GM12878 (cell line): Measurements from ENCODE around the gene LARP4B. TPM values are rescaled to one million over a fixed set of nuclear protein-coding genes. Genes with fewer than 3 reads are reported as not detected.

Experiments used
- ATAC-seq: fragments of 200-7000 bp; cut with Tn5 transposase; 3 replicates; pipeline ENCODE4 v1.9.1; 2020; ENCODE audit warnings: mild to moderate bottlenecking, moderate library complexity
- BruUV-seq: library from RNA; stranded (reverse); fragments of 400-500 nt; replicated peaks from 2 replicates; lab custom pipeline; 2021; lab: Mats Ljungman, UMichigan
- CTCF ChIA-PET: fragments of 300-600 bp; sonication (Branson Sonifier 250); formaldehyde crosslinking; extraction: SDS; loops from one replicate; lab custom pipeline; 2021; ENCODE audit warnings: inconsistent platforms; lab: Yijun Ruan, JAX
- POLR2A ChIA-PET: fragments of 350-600 bp; formaldehyde crosslinking; extraction: SDS; loops from one replicate; lab custom pipeline; 2021; ENCODE audit warnings: inconsistent platforms; lab: Charles Lee
- RAD21 ChIA-PET: fragments of 300-600 bp; sonication (Branson Sonifier 250); formaldehyde crosslinking; loops from one replicate; lab custom pipeline; 2023; ENCODE audit warnings: antibody characterized with exemption; ENCODE audit not compliant: unreplicated experiment; lab: Charles Lee
- SMC1A ChIA-PET: fragments of 300-600 bp; sonication (Branson Sonifier 250); formaldehyde crosslinking; loops from one replicate; lab custom pipeline; 2023; ENCODE audit not compliant: unreplicated experiment, uncharacterized antibody; lab: Charles Lee
- DNase-seq: peaks from one replicate; pipeline ENCODE4 v3.0.0-alpha.2; 2011; ENCODE audit warnings: low read depth, low spot score
- FAIRE-seq: peaks from 3 replicates; lab custom pipeline; 2011; peaks lifted over from hg19 to GRCh38; lab: Jason Lieb, UNC
- H2AFZ ChIP-seq: 2 replicates; pipeline ENCODE4 v1.6.0; 2011; ENCODE audit warnings: low read depth, low read length, control low read depth; ENCODE audit not compliant: control insufficient read depth
- H3K27ac ChIP-seq: 2 replicates; pipeline ENCODE4 v1.5.1; 2011; ENCODE audit warnings: control low read depth; ENCODE audit not compliant: control insufficient read depth, insufficient read depth
- H3K27me3 ChIP-seq, 2 experiments: replicated peaks in 1 of 2; 2 replicates each; pipeline versions ENCODE4 v1.6.0 to v1.6.1; 2011; ENCODE audit warnings: low read length in 1 of 2; ENCODE audit not compliant: control insufficient read depth in 2 of 2, insufficient read depth in 2 of 2
- H3K36me3 ChIP-seq, 2 experiments: 2 replicates each; pipeline ENCODE4 v1.5.1; 2011; ENCODE audit warnings: low read length in 1 of 2; ENCODE audit not compliant: control insufficient read depth in 2 of 2, insufficient read depth in 2 of 2
- H3K4me1 ChIP-seq: 2 replicates; pipeline ENCODE4 v1.6.1; 2011; ENCODE audit warnings: mild to moderate bottlenecking, low read length, moderate library complexity, mixed read lengths; ENCODE audit not compliant: control insufficient read depth, insufficient read depth
- H3K4me2 ChIP-seq: 2 replicates; pipeline ENCODE4 v1.6.0; 2011; ENCODE audit warnings: control low read depth; ENCODE audit not compliant: control insufficient read depth, insufficient read depth
- H3K4me3 ChIP-seq: fragments of 200-600 bp; sonication (generic); 2 replicates; pipeline ENCODE4 v1.5.1; 2016
- H3K79me2 ChIP-seq: 2 replicates; pipeline ENCODE4 v1.6.0; 2011; ENCODE audit warnings: low read length; ENCODE audit not compliant: control insufficient read depth, insufficient read depth
- H3K9ac ChIP-seq: 2 replicates; pipeline ENCODE4 v1.8.0; 2011; ENCODE audit warnings: low read length, control low read depth, mixed read lengths; ENCODE audit not compliant: control insufficient read depth, insufficient read depth
- H3K9me3 ChIP-seq: replicated peaks from 3 replicates; pipeline ENCODE4 v1.5.1; 2011; ENCODE audit warnings: mild to moderate bottlenecking, low read length; ENCODE audit not compliant: control insufficient read depth, insufficient read depth
- H4K20me1 ChIP-seq: 2 replicates; pipeline ENCODE4 v1.6.0; 2011; ENCODE audit not compliant: control insufficient read depth, insufficient read depth
- ATF3 ChIP-seq: IDR thresholded peaks from 2 replicates; pipeline ENCODE4 v1.6.1; 2011; ENCODE audit warnings: low read depth, mild to moderate bottlenecking, low read length, moderate library complexity, borderline replicate concordance; ENCODE audit errors: extremely low read depth
- BACH1 ChIP-seq: fragments of 450-650 bp; IDR thresholded peaks from 2 replicates; pipeline ENCODE4 v1.6.1; 2017; ENCODE audit warnings: mild to moderate bottlenecking, borderline replicate concordance
- BCL11A ChIP-seq: IDR thresholded peaks from 2 replicates; pipeline ENCODE4 v1.6.1; 2011; ENCODE audit warnings: low read depth, low read length
- FOXK2 ChIP-seq: fragments of 450-650 bp; IDR thresholded peaks from 2 replicates; pipeline ENCODE4 v1.6.1; 2017; ENCODE audit warnings: mild to moderate bottlenecking, moderate library complexity
- HDAC6 ChIP-seq: fragments of 200-600 bp; sonication (generic); IDR thresholded peaks from one replicate; pipeline ENCODE4 v1.8.0; 2017; ENCODE audit warnings: antibody characterized with exemption; ENCODE audit not compliant: unreplicated experiment
- KLF5 ChIP-seq: fragments of 450-650 bp; IDR thresholded peaks from 2 replicates; pipeline ENCODE4 v1.6.1; 2014; ENCODE audit warnings: mild to moderate bottlenecking; ENCODE audit not compliant: partially characterized antibody
- NR2C1 ChIP-seq: fragments of 450-650 bp; IDR thresholded peaks from 2 replicates; pipeline ENCODE4 v1.6.1; 2017; ENCODE audit warnings: antibody characterized with exemption, mild to moderate bottlenecking, moderate library complexity
- NR2C2 ChIP-seq: IDR thresholded peaks from 2 replicates; pipeline ENCODE4 v1.6.1; 2011; ENCODE audit warnings: borderline replicate concordance, low read depth; ENCODE audit not compliant: control insufficient read depth, insufficient read length
- PRDM15 ChIP-seq: fragments of 450-650 bp; formaldehyde crosslinking; IDR thresholded peaks from 2 replicates; pipeline ENCODE4 v1.4.0; 2020; ENCODE audit warnings: mild to moderate bottlenecking, moderate library complexity
- RFX5 ChIP-seq: IDR thresholded peaks from 2 replicates; pipeline ENCODE4 v1.6.1; 2011; ENCODE audit warnings: low read depth, low read length, improper control_type of control experiment
- SP1 ChIP-seq: IDR thresholded peaks from one replicate; pipeline ENCODE4 v1.6.1; 2011; ENCODE audit warnings: low read depth, low read length
- STAT1 ChIP-seq: fragments of 450-650 bp; conservative IDR thresholded peaks from 2 replicates; pipeline ENCODE4 v1.6.1; 2014; ENCODE audit warnings: antibody characterized with exemption, mild to moderate bottlenecking
- TARDBP ChIP-seq: IDR thresholded peaks from 2 replicates; pipeline ENCODE4 v1.6.1; 2016; ENCODE audit warnings: borderline replicate concordance
- USF2 ChIP-seq: IDR thresholded peaks from 2 replicates; pipeline ENCODE4 v1.6.1; 2011; ENCODE audit warnings: low read depth, low read length, improper control_type of control experiment, borderline replicate concordance
- WGBS: methylation state at CpG from one replicate; pipeline ENCODE4 v1.1.6; 2016; ENCODE audit warnings: low lambda C conversion rate; ENCODE audit not compliant: insufficient replicate concordance, insufficient coverage; ENCODE audit errors: missing lambda C conversion rate; 5-methylcytosine and 5-hydroxymethylcytosine counted together
- in situ Hi-C: fragments of 300-500 bp; cut with MboI; formaldehyde crosslinking; loops from 9 replicates; pipeline ENCODE4 v1.14.3; 2018; ENCODE audit warnings: mixed read lengths
- intact Hi-C: fragments of 100-400 bp; cut with micrococcal nuclease; formaldehyde crosslinking; loops from one replicate; pipeline ENCODE4 v1.14.2; 2022; ENCODE audit not compliant: unreplicated experiment
- polyA plus RNA-seq, 11 experiments: library from polyadenylated mRNA; depleted of rRNA in 4 of 11; unstranded in 6 of 11; stranded (reverse) in 5 of 11; fragments of >200 nt; fragmentation: Nextera tagmentation in 4 of 11; fragmentation: Illumina TruSeq in 1 of 11; extraction: Ambion mirVana in 4 of 11; extraction: Trizol in 1 of 11; gene quantifications; 1 replicate in 1 of 11; 2 replicates in 10 of 11; pipeline versions ENCODE4 v1.2.1 to v1.2.3, GENCODE V29; 2011 to 2016; ENCODE audit warnings: inconsistent platforms in 2 of 11, missing spikeins in 2 of 11, low read depth in 1 of 11
- total RNA-seq, 4 experiments: library from RNA; depleted of rRNA in 3 of 4; stranded (reverse); fragments of >200 nt in 3 of 4; fragmentation: Illumina TruSeq in 1 of 4; extraction: Trizol in 1 of 4; gene quantifications; 2 replicates each; pipeline versions ENCODE4 v1.2.1 to v1.2.3, GENCODE V29; 2013 to 2021

The LARP4B gene
- total and polyA plus RNA-seq, 10 of the 15 experiments (the other 5 are each of a cell fraction or from before 2014, with no cell fraction given), result 10.5 to 119 (median 39.4) TPM

- no peak for TF ChIP-seq PRDM15 (CRISPR knock-in tag)
- no peak for TF ChIP-seq HDAC6
- TF ChIP-seq ATF3, result no peak
- no peak for TF ChIP-seq KLF5
- TF ChIP-seq TARDBP, result no peak
These were observed 62.3 kb downstream of the LARP4B start (continued) for GRCh38 chr10:869171-869570.

GRCh38 chr10:867807-868206 lies 63.7 kb downstream of the LARP4B start:
- RAD21 ChIA-PET, result interaction anchor here (0.7 kb wide), 1 partner anchor 134 kb away, joined by 3 read pairs; no protein-coding TSS in a partner anchor
- CTCF ChIA-PET, result no interaction called here
- Histone ChIP-seq H2AFZ (no peak overlapping the region), H3K4me1 (peaks cover 24% of the 10 kb centered on the region), H3K27ac (no peak overlapping the region), H3K9me3 (no peaks in the 10 kb centered on the region), H4K20me1 (no peaks in the 10 kb centered on the region), H3K36me3 (peaks cover 19 to 34% of the 10 kb centered on the region in 2 experiments), H3K4me2 (no peak overlapping the region), H3K27me3 (no peaks in the 10 kb centered on the region), H3K4me3 (no peak overlapping the region), H3K79me2 (peaks cover 13% of the 10 kb centered on the region), H3K9ac (no peak overlapping the region)
- TF ChIP-seq SP1 (no peak), USF2 (no peak), STAT1 (no peak), BCL11A (no peak), NR2C1 (no peak), RFX5 (no peak), FOXK2 (no peak), BACH1 (no peak), NR2C2 (no peak)
- DNase-seq, result no peak
- no peak for FAIRE-seq
- no TSS peak for BruUV-seq
- POLR2A ChIA-PET, result interaction anchor here (0.6 kb wide), 3 partner anchors 125 to 220 kb away, joined by 3 to 5 read pairs (median 3); partner anchors contain the start of gene IDI1
- no peak for ATAC-seq
- intact Hi-C loops, result no loop called here
- SMC1A ChIA-PET, result interaction anchor here (1.0 to 1.3 kb wide), 3 partner anchors 14 to 27 kb away, joined by 3 to 4 read pairs (median 4); no protein-coding TSS in a partner anchor
- 95% methylated on average over 6 of the region's 6 CpGs for WGBS
- in situ Hi-C loops, result no loop called here
